ENCODE data around the gene GLB1L.

- no peak for TF ChIP-seq TAF1 (IDR thresholded peaks at IDR 0.05; ENCODE audit: borderline replicate concordance, low read depth, low read length)
- TF ChIP-seq POLR2A (IDR thresholded peaks at IDR 0.05; ENCODE audit: low read depth, low read length) = no peak
Measured at GRCh38 chr2:219272995-219273394, 27.8 kb upstream of the GLB1L start.
